MM.1S (cell line): Measurements from ENCODE around the gene SCN10A.

ENCODE experiments used
- EZH2 ChIP-seq: fragments of 300-600 bp; sonication (generic); optimal IDR thresholded peaks from 2 replicates; pipeline ENCODE3; 2017; ENCODE audit warnings: low read depth, mild to moderate bottlenecking, antibody characterized with exemption, low read length, mixed read lengths
- EZH2phosphoT487 ChIP-seq: fragments of 300-600 bp; sonication (generic); IDR thresholded peaks from 2 replicates; pipeline ENCODE4 v1.6.1; 2018; ENCODE audit warnings: antibody characterized with exemption, low read length
- TF ChIP-seq, protein P1 (sequence below): fragments of 300-600 bp; sonication (generic); IDR thresholded peaks from 2 replicates; pipeline ENCODE4 v1.5.1; 2016; ENCODE audit warnings: antibody characterized with exemption, low read length, mixed read lengths

GRCh38 chr3:38721207-38721772 is 94.7 kb downstream of the SCN10A start:
- TF ChIP-seq, protein P1, sequence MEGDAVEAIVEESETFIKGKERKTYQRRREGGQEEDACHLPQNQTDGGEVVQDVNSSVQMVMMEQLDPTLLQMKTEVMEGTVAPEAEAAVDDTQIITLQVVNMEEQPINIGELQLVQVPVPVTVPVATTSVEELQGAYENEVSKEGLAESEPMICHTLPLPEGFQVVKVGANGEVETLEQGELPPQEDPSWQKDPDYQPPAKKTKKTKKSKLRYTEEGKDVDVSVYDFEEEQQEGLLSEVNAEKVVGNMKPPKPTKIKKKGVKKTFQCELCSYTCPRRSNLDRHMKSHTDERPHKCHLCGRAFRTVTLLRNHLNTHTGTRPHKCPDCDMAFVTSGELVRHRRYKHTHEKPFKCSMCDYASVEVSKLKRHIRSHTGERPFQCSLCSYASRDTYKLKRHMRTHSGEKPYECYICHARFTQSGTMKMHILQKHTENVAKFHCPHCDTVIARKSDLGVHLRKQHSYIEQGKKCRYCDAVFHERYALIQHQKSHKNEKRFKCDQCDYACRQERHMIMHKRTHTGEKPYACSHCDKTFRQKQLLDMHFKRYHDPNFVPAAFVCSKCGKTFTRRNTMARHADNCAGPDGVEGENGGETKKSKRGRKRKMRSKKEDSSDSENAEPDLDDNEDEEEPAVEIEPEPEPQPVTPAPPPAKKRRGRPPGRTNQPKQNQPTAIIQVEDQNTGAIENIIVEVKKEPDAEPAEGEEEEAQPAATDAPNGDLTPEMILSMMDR: no peak
- no peak for TF ChIP-seq EZH2
- TF ChIP-seq EZH2phosphoT487: no peak
